GM19397 (cell line): ENCODE measurements around the gene CELSR3.

Source experiments
- ATAC-seq: cut with Tn5 transposase; IDR thresholded peaks from one replicate; pipeline ENCODE4 v1.9.1; 2021; ENCODE audit warnings: mild to moderate bottlenecking, moderate library complexity; ENCODE audit not compliant: unreplicated experiment

The CELSR3 gene, protein sequence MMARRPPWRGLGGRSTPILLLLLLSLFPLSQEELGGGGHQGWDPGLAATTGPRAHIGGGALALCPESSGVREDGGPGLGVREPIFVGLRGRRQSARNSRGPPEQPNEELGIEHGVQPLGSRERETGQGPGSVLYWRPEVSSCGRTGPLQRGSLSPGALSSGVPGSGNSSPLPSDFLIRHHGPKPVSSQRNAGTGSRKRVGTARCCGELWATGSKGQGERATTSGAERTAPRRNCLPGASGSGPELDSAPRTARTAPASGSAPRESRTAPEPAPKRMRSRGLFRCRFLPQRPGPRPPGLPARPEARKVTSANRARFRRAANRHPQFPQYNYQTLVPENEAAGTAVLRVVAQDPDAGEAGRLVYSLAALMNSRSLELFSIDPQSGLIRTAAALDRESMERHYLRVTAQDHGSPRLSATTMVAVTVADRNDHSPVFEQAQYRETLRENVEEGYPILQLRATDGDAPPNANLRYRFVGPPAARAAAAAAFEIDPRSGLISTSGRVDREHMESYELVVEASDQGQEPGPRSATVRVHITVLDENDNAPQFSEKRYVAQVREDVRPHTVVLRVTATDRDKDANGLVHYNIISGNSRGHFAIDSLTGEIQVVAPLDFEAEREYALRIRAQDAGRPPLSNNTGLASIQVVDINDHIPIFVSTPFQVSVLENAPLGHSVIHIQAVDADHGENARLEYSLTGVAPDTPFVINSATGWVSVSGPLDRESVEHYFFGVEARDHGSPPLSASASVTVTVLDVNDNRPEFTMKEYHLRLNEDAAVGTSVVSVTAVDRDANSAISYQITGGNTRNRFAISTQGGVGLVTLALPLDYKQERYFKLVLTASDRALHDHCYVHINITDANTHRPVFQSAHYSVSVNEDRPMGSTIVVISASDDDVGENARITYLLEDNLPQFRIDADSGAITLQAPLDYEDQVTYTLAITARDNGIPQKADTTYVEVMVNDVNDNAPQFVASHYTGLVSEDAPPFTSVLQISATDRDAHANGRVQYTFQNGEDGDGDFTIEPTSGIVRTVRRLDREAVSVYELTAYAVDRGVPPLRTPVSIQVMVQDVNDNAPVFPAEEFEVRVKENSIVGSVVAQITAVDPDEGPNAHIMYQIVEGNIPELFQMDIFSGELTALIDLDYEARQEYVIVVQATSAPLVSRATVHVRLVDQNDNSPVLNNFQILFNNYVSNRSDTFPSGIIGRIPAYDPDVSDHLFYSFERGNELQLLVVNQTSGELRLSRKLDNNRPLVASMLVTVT (N-terminal part only)

DNA sequence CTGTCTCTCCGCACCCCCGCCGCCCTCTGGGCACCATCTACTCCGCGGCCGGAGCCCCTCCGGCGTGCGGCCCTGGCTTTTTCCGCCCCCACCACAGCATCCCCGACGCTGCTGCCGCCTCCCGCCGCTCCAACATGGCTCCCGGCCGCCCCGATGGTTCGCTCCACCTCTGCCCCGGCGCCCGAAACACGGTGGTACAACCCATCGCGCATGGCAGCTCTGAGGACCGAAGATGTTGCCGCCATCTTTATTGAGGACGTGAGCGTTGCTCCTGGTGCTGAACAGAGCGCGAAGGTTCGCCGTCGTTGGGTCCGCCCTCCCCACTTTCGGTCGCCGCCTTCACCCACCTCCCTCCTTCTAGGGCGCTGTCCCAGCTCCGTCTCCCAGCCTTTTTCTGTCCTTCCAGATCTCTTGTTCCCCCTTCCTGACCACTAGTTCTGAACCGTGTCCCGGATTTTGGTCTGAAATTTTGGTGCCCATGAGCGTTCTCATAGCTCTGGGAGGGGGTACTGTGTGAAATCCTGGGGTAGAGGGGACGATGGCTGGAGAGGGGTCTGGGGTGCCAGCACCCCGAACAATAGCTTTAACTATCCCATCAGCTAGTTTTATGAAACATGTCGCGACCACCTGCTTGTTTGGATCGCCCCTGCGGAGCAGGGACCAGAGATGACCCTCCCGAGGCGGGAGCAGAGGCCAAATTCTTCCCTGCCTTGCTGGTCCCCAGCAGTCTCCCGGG, at the start of gene CELSR3:
Gene CELSR3 (minus strand): TSS at position 134 of the 736 bp plus-strand sequence. CDS start 252 bp downstream, outside the sequence.
- no peak for ATAC-seq

- ATAC-seq: no peak
These were observed 49.0 kb upstream of the CELSR3 start for GRCh38 chr3:48711727-48712126.

DNA sequence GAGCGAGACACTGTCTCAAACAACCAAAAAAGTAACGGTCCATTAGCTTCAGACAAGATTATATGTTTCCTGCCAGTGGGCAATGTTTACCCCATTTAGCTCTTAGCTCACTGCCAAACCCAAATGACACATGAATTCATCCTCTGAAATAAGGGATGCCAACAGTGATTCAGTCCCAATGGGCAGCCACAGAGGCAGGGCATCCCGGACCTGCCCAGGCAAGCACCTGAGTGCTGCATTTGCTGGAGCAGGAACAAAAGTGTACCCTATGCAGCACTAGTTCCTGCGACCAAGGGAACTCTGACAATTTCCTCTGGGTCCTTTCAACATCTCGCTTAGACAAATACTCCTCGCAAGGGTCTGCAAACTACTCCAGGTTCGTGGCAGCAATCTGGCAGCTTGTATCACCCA, 46.4 kb upstream of the CELSR3 start:
- no peak for ATAC-seq

- ATAC-seq: no peak
These were observed 45.8 kb upstream of the CELSR3 start for GRCh38 chr3:48708481-48708889.

GRCh38 chr3:48707157-48707556, 44.5 kb upstream of the CELSR3 start:
- ATAC-seq: no peak

- no peak for ATAC-seq
These were observed 39.7 kb upstream of the CELSR3 start for GRCh38 chr3:48702320-48702920.

DNA sequence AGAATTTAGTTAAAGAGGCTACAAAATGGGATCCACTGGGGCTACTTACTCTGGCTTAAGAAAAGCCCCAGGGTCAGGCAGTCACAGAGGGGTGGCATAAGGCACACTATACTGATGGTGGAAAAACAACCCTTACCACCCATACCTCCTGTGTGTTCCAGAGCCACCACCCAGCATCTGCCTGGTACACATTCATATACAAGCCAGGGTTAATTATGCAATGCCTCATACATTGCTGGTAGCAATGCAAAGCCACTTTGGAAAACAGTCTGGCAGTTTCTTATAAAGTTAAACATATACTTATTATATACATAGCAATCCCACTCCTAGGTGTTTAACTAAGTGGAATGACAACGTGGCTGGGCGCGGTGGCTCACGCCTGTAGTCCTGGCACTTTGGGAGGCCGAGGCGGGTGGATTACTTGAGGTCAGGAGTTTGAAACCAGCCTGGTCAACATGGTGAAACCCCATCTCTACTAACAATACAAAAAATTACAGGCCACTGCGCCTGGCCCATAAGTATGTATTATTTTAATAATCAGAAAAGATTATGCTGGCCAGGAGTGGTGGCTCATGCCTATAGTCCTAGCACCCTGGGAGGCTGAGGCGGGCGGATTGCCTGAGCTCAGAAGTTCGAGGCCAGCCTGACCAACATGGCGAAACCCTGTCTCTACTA, 38.2 kb upstream of the CELSR3 start:
- no peak for ATAC-seq

- ATAC-seq: no peak
These were observed 36.2 kb upstream of the CELSR3 start for GRCh38 chr3:48698891-48699290.

- ATAC-seq: no peak
These were observed 35.3 kb upstream of the CELSR3 start for GRCh38 chr3:48697952-48698351.

- no peak for ATAC-seq
These were observed 33.9 kb upstream of the CELSR3 start for GRCh38 chr3:48696601-48697000.

- ATAC-seq: no peak
These were observed 33.5 kb upstream of the CELSR3 start for GRCh38 chr3:48696156-48696555.

GRCh38 chr3:48695393-48695753, 32.7 kb upstream of the CELSR3 start:
- ATAC-seq: no peak

DNA sequence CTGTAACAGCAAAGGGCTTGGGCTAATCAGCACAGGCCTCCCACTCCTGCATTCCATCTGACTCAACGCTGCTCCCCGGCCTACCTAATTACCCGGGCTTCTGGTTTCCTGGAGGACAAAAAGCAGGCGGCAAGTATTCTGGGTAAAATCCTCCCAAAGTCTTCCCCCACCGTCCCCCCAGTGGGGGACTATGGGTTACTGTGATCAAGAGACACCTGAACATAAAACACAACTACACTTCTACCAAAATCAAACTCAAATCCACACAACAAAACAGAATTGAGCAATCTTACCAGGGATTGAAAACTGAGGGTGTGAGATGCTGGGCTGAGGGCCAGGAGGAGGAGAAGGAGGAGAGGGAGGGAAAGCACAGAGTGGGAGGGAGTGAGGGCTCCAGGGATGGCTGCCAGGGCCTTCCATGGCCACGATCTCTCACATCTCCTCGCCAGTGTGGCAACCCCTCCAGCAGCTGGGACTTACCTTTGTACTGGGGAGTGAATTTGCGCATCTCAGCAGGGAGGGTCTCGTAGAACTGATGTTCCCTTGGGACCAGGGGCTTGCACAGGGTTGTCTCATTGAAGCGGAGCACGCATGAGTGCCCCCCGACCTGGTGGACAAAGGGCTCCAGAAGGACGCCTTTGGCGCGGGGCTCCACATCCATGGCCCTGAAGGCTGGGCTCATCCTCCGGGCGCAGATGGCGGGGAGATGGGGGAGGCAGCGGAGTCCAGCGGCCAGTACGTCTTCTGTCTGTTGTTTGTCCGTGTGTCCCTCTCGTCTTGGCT, 32.1 kb upstream of the CELSR3 start:
- no peak for ATAC-seq

DNA sequence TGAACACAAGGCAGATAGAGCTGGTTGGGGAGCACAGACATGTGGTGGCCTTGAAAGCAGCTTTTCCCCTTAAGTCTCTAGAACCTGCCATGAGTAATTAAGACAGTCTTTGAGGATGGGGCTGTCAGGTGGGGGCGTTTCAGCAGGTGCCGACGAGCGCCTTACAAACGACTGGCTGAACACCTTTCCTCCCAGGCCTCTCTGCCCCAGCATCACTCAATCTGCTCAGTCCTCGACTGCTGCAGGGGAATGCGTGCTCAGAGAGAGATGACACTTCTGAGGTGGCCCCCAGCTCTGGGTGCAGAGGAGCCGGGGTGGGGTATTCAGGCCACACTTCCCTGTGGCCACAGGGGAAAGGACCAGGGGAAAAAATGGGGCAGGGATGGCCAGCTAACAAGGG, 31.1 kb upstream of the CELSR3 start:
- no peak for ATAC-seq

- no peak for ATAC-seq
These were observed 29.9 kb upstream of the CELSR3 start for GRCh38 chr3:48692551-48692950.

- ATAC-seq: no peak
These were observed 28.3 kb upstream of the CELSR3 start for GRCh38 chr3:48690846-48691458.

- no peak for ATAC-seq
These were observed 26.7 kb upstream of the CELSR3 start for GRCh38 chr3:48689384-48689783.

- ATAC-seq: no peak
These were observed 26.0 kb upstream of the CELSR3 start for GRCh38 chr3:48688737-48689075.
